ENCODE data around the gene ZFAND5.

GRCh38 chr9:72333709-72334108, 31.3 kb downstream of the ZFAND5 start:
- TF ChIP-seq CTCF (IDR thresholded peaks at IDR 0.05) (no peak), POLR2AphosphoS5 (IDR thresholded peaks at IDR 0.05) (no peak), POLR2A (IDR thresholded peaks at IDR 0.05) (no peak)
